Uterus (tissue), 2 donors: ENCODE data around the gene LRIG1.

ENCODE experiments used
- POLR2A ChIP-seq, 2 donors: fragments of 450-650 bp; IDR thresholded peaks; one replicate each; pipeline ENCODE4 v1.6.1; 2016; ENCODE audit warnings: antibody characterized with exemption in 2 of 2, mild to moderate bottlenecking in 1 of 2, moderate library complexity in 1 of 2
- TF ChIP-seq, protein P1 (sequence below), 4 experiments: fragments of 200-600 bp in 2 of 4; fragments of 450-650 bp in 2 of 4; sonication (generic) in 2 of 4; IDR thresholded peaks; one replicate each; pipeline ENCODE4 v1.5.1; 2016 to 2019; ENCODE audit warnings: antibody characterized with exemption in 4 of 4, mild to moderate bottlenecking in 2 of 4, moderate library complexity in 1 of 4

DNA sequence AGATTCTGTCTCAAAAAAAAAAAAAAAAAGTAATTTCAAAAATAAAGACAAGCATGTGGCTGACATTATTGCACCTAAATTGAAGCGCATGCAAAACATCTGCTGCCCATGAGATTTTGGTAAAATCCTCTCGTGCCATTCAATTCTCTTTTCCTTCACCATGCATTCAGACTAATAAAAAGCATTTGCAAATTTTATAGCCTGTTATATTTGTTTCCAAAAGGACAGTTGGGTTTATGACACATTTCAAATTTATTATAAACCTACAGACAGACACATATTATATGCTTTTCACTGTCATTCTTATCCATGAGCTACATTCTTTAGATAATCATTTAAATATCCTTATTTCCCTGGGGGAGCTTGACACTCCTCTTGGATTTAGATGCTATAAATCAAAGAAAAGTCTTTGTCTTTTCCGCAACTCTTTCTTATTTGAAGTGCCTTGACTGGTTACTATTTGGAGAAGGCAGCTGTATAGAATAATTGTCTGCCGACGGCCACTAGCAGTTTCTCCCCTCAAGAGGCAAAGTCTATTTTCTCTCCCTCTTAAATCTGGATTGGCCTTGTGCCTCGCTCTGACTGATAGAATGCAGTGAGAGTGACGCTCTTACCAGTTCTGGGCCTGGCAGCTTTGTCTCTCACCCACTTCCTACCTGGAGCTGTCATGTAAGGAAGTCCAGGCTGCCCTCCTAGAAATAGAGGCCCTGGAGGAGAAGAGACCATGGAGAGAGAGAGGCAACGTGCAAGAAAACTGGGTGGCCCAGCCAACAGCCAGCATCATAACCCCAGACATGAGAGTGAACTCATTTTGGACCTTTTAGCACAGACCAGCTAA is 6.8 kb upstream of the LRIG1 start:
- TF ChIP-seq POLR2A (IDR thresholded peaks at IDR 0.05) = no peak
- TF ChIP-seq, protein P1, sequence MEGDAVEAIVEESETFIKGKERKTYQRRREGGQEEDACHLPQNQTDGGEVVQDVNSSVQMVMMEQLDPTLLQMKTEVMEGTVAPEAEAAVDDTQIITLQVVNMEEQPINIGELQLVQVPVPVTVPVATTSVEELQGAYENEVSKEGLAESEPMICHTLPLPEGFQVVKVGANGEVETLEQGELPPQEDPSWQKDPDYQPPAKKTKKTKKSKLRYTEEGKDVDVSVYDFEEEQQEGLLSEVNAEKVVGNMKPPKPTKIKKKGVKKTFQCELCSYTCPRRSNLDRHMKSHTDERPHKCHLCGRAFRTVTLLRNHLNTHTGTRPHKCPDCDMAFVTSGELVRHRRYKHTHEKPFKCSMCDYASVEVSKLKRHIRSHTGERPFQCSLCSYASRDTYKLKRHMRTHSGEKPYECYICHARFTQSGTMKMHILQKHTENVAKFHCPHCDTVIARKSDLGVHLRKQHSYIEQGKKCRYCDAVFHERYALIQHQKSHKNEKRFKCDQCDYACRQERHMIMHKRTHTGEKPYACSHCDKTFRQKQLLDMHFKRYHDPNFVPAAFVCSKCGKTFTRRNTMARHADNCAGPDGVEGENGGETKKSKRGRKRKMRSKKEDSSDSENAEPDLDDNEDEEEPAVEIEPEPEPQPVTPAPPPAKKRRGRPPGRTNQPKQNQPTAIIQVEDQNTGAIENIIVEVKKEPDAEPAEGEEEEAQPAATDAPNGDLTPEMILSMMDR (IDR thresholded peaks at IDR 0.05) = no peak
